A549 (cell line): ENCODE results near the gene PAGE4. TPM values are rescaled to one million over a fixed set of nuclear protein-coding genes. Genes with fewer than 3 reads are reported as not detected.

Experiments used
- ATAC-seq, 2 experiments: fragments of 200-7000 bp in 1 of 2; fragments of >200 bp in 1 of 2; cut with Nextera tagmentation in 1 of 2; cut with Tn5 transposase in 1 of 2; 3 replicates each; pipeline versions ENCODE4 v1.8.0 to v1.9.1; 2018 to 2020; ENCODE audit warnings: mild to moderate bottlenecking in 1 of 2, moderate library complexity in 1 of 2
- CTCF ChIA-PET: fragments of 300-600 bp; sonication (Branson Sonifier 250); formaldehyde crosslinking; extraction: SDS; loops from one replicate; lab custom pipeline; 2021; ENCODE audit warnings: antibody characterized with exemption, inconsistent platforms; lab: Yijun Ruan, JAX
- POLR2A ChIA-PET: fragments of 350-600 bp; formaldehyde crosslinking; extraction: SDS; loops from one replicate; lab custom pipeline; 2021; ENCODE audit warnings: antibody characterized with exemption, inconsistent platforms; lab: Yijun Ruan, JAX
- DNase-seq, 2 experiments: peaks; one replicate each; pipeline versions ENCODE4 v3.0.0 to v3.0.0-alpha.2; 2011 to 2016; ENCODE audit warnings: low read depth in 1 of 2, low spot score in 1 of 2
- FAIRE-seq: peaks from 2 replicates; lab custom pipeline; 2011; peaks lifted over from hg19 to GRCh38; lab: Jason Lieb, UNC
- H3K27ac ChIP-seq, 2 experiments: fragments of >200 bp; sonication (Bioruptor Twin); formaldehyde crosslinking; 3 replicates each; pipeline ENCODE4 v1.5.1; 2016 to 2017
- H3K4me1 ChIP-seq: fragments of >200 bp; sonication (Bioruptor Twin); formaldehyde crosslinking; 3 replicates; pipeline ENCODE4 v1.6.1; 2016
- H3K4me2 ChIP-seq: fragments of >200 bp; sonication (Bioruptor Twin); formaldehyde crosslinking; 3 replicates; pipeline ENCODE4 v1.6.1; 2016
- H3K4me3 ChIP-seq: fragments of >200 bp; sonication (Bioruptor Twin); formaldehyde crosslinking; 3 replicates; pipeline ENCODE4 v1.5.1; 2016
- H3K9me3 ChIP-seq: fragments of >200 bp; sonication (Bioruptor Twin); formaldehyde crosslinking; 3 replicates; pipeline ENCODE4 v1.6.1; 2016
- BHLHE40 ChIP-seq: IDR thresholded peaks from 2 replicates; pipeline ENCODE4 v1.6.1; 2012; ENCODE audit warnings: low read depth, low read length, inconsistent platforms
- CBX2 ChIP-seq: fragments of 200-600 bp; sonication (generic); IDR thresholded peaks from 2 replicates; pipeline ENCODE4 v1.6.1; 2016; ENCODE audit warnings: low read depth, mild to moderate bottlenecking, borderline replicate concordance
- E2F6 ChIP-seq: IDR thresholded peaks from 2 replicates; pipeline ENCODE4 v1.6.1; 2012; ENCODE audit warnings: low read depth, borderline replicate concordance
- EHF ChIP-seq: fragments of 250-450 bp; sonication (Bioruptor Pico); IDR thresholded peaks from 2 replicates; pipeline ENCODE4 v1.5.0; 2020; ENCODE audit warnings: mild to moderate bottlenecking
- EHMT2 ChIP-seq: fragments of 200-600 bp; sonication (generic); IDR thresholded peaks from 2 replicates; pipeline ENCODE4 v1.6.1; 2016; ENCODE audit warnings: antibody characterized with exemption, low read depth, mild to moderate bottlenecking, moderate library complexity
- ELK1 ChIP-seq: fragments of 150-350 bp; IDR thresholded peaks from 2 replicates; pipeline ENCODE4 v1.6.1; 2014; ENCODE audit warnings: low read depth, mild to moderate bottlenecking, low read length
- EP300 ChIP-seq, 2 experiments: fragments of >200 bp; sonication (Bioruptor Twin); formaldehyde crosslinking; IDR thresholded peaks; 2 replicates in 1 of 2; 3 replicates in 1 of 2; pipeline ENCODE4 v1.6.1; 2016 to 2017
- FOXS1 ChIP-seq: fragments of 250-450 bp; sonication (Bioruptor Pico); IDR thresholded peaks from 2 replicates; pipeline ENCODE4 v1.5.0; 2020; ENCODE audit warnings: mild to moderate bottlenecking, moderate library complexity
- GATA3 ChIP-seq: IDR thresholded peaks from 2 replicates; pipeline ENCODE4 v1.6.1; 2012; ENCODE audit warnings: borderline replicate concordance
- HDAC2 ChIP-seq: fragments of 200-600 bp; sonication (generic); IDR thresholded peaks from 2 replicates; pipeline ENCODE4 v1.6.1; 2016
- HEYL ChIP-seq: fragments of 250-450 bp; sonication (Bioruptor Pico); IDR thresholded peaks from 2 replicates; pipeline ENCODE4 v1.8.0; 2021; ENCODE audit warnings: mild to moderate bottlenecking, moderate library complexity
- JUNB ChIP-seq: fragments of >200 bp; sonication (Bioruptor Twin); formaldehyde crosslinking; IDR thresholded peaks from 2 replicates; pipeline ENCODE4 v1.6.1; 2016
- MAZ ChIP-seq: fragments of 150-350 bp; IDR thresholded peaks from 2 replicates; pipeline ENCODE4 v1.6.1; 2014; ENCODE audit warnings: antibody characterized with exemption, low read depth, low read length, borderline replicate concordance
- MYC ChIP-seq: IDR thresholded peaks from 2 replicates; pipeline ENCODE4 v1.6.1; 2012; ENCODE audit warnings: mild to moderate bottlenecking, inconsistent platforms, low read length, improper control_type of control experiment, borderline replicate concordance
- NFE2L2 ChIP-seq: fragments of 150-350 bp; conservative IDR thresholded peaks from 2 replicates; pipeline ENCODE4 v1.6.1; 2014; ENCODE audit warnings: low read length
- PBX3 ChIP-seq: IDR thresholded peaks from 2 replicates; pipeline ENCODE4 v1.6.1; 2012
- POLR2A ChIP-seq: IDR thresholded peaks from 2 replicates; pipeline ENCODE4 v1.6.1; 2012; ENCODE audit warnings: mild to moderate bottlenecking, low read length
- RARB ChIP-seq: fragments of 250-450 bp; sonication (Bioruptor Pico); IDR thresholded peaks from 2 replicates; pipeline ENCODE4 v1.8.0; 2021; ENCODE audit warnings: mild to moderate bottlenecking, moderate library complexity
- RFX5 ChIP-seq: fragments of 450-650 bp; IDR thresholded peaks from 2 replicates; pipeline ENCODE4 v1.7.1; 2014; ENCODE audit warnings: antibody characterized with exemption, mild to moderate bottlenecking, moderate library complexity
- SMC3 ChIP-seq: fragments of >200 bp; sonication (Bioruptor Twin); formaldehyde crosslinking; IDR thresholded peaks from 3 replicates; pipeline ENCODE4 v1.6.1; 2018; ENCODE audit warnings: inconsistent platforms
- TFCP2L1 ChIP-seq: fragments of 250-450 bp; sonication (Bioruptor Pico); IDR thresholded peaks from 2 replicates; pipeline ENCODE4 v1.5.0; 2021; ENCODE audit warnings: mild to moderate bottlenecking
- TP53 ChIP-seq: fragments of 250-450 bp; sonication (Bioruptor Pico); IDR thresholded peaks from 2 replicates; pipeline ENCODE4 v1.5.0; 2021; ENCODE audit warnings: mild to moderate bottlenecking, moderate library complexity
- ZC3H11A ChIP-seq: fragments of 450-650 bp; IDR thresholded peaks from 2 replicates; pipeline ENCODE4 v1.6.1; 2014; ENCODE audit warnings: antibody characterized with exemption, mild to moderate bottlenecking
- ZNF302 ChIP-seq: fragments of 250-450 bp; sonication (Bioruptor Pico); IDR thresholded peaks from 2 replicates; pipeline ENCODE4 v1.9.0; 2021; ENCODE audit warnings: inconsistent platforms, mild to moderate bottlenecking, moderate library complexity
- WGBS: methylation state at CpG from one replicate; pipeline ENCODE4 v1.1.6; 2017; ENCODE audit errors: missing lambda C conversion rate; 5-methylcytosine and 5-hydroxymethylcytosine counted together
- polyA minus RNA-seq: library from RNA; depleted of rRNA, polyadenylated mRNA; stranded (reverse); fragments of >200 nt; gene quantifications from 2 replicates; pipeline ENCODE4 v1.2.3, GENCODE V29; 2011; rRNA and poly(A)+ RNA removed
- polyA plus RNA-seq, 4 experiments: library from polyadenylated mRNA; depleted of rRNA in 3 of 4; stranded (reverse); fragments of >200 nt; fragmentation: RNase III in 1 of 4; extraction: RNeasy Plus Mini Kit Qiagen cat#74134 plus additional on column Dnase treatment in 1 of 4; gene quantifications; 2 replicates in 3 of 4; 3 replicates in 1 of 4; pipeline ENCODE4 v1.2.3, GENCODE V29; 2011 to 2017
- TF ChIP-seq, protein P1 (sequence below): fragments of 450-650 bp; IDR thresholded peaks from 2 replicates; pipeline ENCODE4 v1.6.1; 2014; ENCODE audit warnings: antibody characterized with exemption

PAGE4 gene
- polyA plus RNA-seq (2011; rRNA removed) (not detected in 2 replicates), polyA plus RNA-seq (2017; fragmentation: RNase III; extraction: RNeasy Plus Mini Kit Qiagen cat#74134 plus additional on column Dnase treatment) (not detected in 3 replicates), polyA minus RNA-seq (not detected in 2 replicates)
- not detected in 2 replicates for polyA plus RNA-seq (2012; cell fraction: cytosol; rRNA removed)
- not detected in 2 replicates for polyA plus RNA-seq (2012; cell fraction: nucleus; rRNA removed)

DNA sequence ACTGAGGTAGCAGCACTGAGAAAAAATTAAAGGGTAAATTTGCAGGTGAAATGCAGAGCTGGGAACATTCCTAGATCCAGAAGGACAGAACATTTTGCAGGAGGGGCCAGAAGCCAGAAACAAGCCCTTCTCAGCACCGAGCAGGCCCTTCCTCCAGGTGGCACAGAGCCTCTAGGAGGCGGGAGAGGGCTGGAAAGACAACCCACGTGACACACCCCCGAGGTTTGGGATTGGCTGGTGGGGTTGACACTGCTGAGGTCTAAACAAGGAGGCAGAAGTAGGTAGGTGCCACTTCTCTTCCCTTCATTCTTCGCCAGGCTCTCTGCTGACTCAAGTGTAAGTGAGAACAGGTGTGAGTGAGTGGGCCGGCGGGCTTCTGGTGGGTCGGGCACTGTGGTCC, at the start of gene PAGE4:
PAGE4 (plus strand) TSS at position 288 of the 400 bp plus-strand sequence. CDS start 1,126 bp downstream, outside the sequence.
- Histone ChIP-seq H3K4me3 (no peak within 1 kb of the TSS), H3K9me3 (no peaks in the 10 kb centered on the region), H3K4me1 (no peaks in the 10 kb centered on the region), H3K27ac (no peak within 1 kb of the TSS), H3K4me2 (no peak within 1 kb of the TSS)
- ATAC-seq (peak in 1 of 2 experiments; percentile 68; a peak in 3 of 6 replicates), DNase-seq (peak in 1 of 2 experiments; percentile 11), FAIRE-seq (no peak)
- 17% methylated on average over 7 of the region's 8 CpGs for WGBS
- ChIA-PET CTCF (no interaction called here), POLR2A (no interaction called here)
- TF ChIP-seq, protein P1, sequence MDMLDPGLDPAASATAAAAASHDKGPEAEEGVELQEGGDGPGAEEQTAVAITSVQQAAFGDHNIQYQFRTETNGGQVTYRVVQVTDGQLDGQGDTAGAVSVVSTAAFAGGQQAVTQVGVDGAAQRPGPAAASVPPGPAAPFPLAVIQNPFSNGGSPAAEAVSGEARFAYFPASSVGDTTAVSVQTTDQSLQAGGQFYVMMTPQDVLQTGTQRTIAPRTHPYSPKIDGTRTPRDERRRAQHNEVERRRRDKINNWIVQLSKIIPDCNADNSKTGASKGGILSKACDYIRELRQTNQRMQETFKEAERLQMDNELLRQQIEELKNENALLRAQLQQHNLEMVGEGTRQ: peak; percentile 39; the same call in 1 of the 2 replicates
- no peak for TF ChIP-seq NFE2L2

- 8% methylated on average over 1 of the region's 1 CpG for WGBS
- ATAC-seq: no peak
- no peak overlapping the region for H3K27ac ChIP-seq
Measured at GRCh38 chrX:49784747-49785280, 44.3 kb upstream of the PAGE4 start.

GRCh38 chrX:49792376-49792775, 36.7 kb upstream of the PAGE4 start:
- FAIRE-seq: peak; percentile 32
- TF ChIP-seq CBX2 (no peak), JUNB (no peak), NFE2L2 (no peak), BHLHE40 (no peak)

More at GRCh38 chrX:49784747-49785280, 44.3 kb upstream of the PAGE4 start:
- no peak for DNase-seq
- Histone ChIP-seq H3K4me1 (no peaks in the 10 kb centered on the region), H3K4me2 (no peak overlapping the region), H3K4me3 (no peak overlapping the region)
- ChIA-PET CTCF (no interaction called here), POLR2A (no interaction called here)
- TF ChIP-seq MYC (no peak), RFX5 (no peak), TP53 (no peak), EP300 (IDR thresholded peaks at IDR 0.05) (no peak), SMC3 (no peak), RARB (CRISPR knock-in tag) (no peak), JUNB (no peak)
- TF ChIP-seq, all 56 proteins: peak for 0
- no peaks in the 10 kb centered on the region for H3K9me3 ChIP-seq
- peak; percentile 39 for FAIRE-seq

DNA sequence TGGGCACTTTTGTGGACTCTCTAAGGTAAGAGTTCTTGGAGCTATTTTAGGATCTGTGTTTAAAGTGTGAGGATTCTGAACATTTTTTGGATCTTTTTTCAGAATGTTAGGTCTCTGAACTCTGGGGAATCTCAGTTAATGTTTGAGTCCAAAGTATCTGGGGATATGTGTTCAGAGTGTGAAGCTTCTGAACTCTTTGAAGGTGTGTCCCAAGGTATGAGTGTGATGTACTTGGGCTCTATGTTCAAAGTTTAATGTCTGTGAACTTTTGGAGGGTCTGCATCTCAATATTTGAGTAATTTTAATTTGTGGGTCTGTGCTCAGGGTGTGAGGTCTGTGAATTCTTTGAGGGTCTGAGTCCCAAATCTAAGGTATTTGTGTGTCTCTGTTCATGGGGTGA, 35.4 kb upstream of the PAGE4 start:
- CTCF ChIA-PET: no interaction called here
- H3K4me2 ChIP-seq: no peak overlapping the region
- H3K27ac ChIP-seq: no peak overlapping the region
- H3K9me3 ChIP-seq: no peaks in the 10 kb centered on the region
- TF ChIP-seq EHMT2 (no peak), TP53 (no peak), SMC3 (no peak), E2F6 (no peak), GATA3 (no peak), EP300 (IDR thresholded peaks at IDR 0.05) (no peak), CBX2 (no peak), ZNF302 (CRISPR knock-in tag) (no peak), ZC3H11A (no peak), EHF (CRISPR knock-in tag) (no peak), FOXS1 (CRISPR knock-in tag) (no peak), TFCP2L1 (CRISPR knock-in tag) (no peak), POLR2A (no peak), NFE2L2 (no peak), PBX3 (no peak), HDAC2 (no peak), MAZ (no peak), HEYL (CRISPR knock-in tag) (no peak), ELK1 (no peak), JUNB (no peak)
- no peak for FAIRE-seq
- ATAC-seq: no peak
- H3K4me3 ChIP-seq: no peak overlapping the region
- POLR2A ChIA-PET: no interaction called here
- DNase-seq: no peak
- no peaks in the 10 kb centered on the region for H3K4me1 ChIP-seq

More at GRCh38 chrX:49792376-49792775, 36.7 kb upstream of the PAGE4 start:
- DNase-seq (no peak), ATAC-seq (no peak)
- ChIA-PET CTCF (no interaction called here), POLR2A (no interaction called here)
- Histone ChIP-seq H3K4me2 (no peak overlapping the region), H3K9me3 (no peaks in the 10 kb centered on the region), H3K4me1 (no peaks in the 10 kb centered on the region), H3K27ac (no peak overlapping the region), H3K4me3 (no peak overlapping the region)
- WGBS: 0% methylated on average over 1 of the region's 1 CpG
